ENCODE data around the gene HHATL.

Gene HHATL

GRCh38 chr3:42661593-42662022, 41.0 kb downstream of the HHATL start:
- no peak for TF ChIP-seq ZFX (IDR thresholded peaks at IDR 0.05; ENCODE audit: borderline replicate concordance)
- TF ChIP-seq CTCF (IDR thresholded peaks at IDR 0.05): no peak
- no peak overlapping the region for H3K27ac ChIP-seq

- no peak for TF ChIP-seq CTCF (IDR thresholded peaks at IDR 0.05)
- no peak for TF ChIP-seq ZFX (IDR thresholded peaks at IDR 0.05; ENCODE audit: borderline replicate concordance)
- no peak overlapping the region for H3K27ac ChIP-seq
These were observed 41.7 kb downstream of the HHATL start for GRCh38 chr3:42660898-42661297.

GRCh38 chr3:42660131-42660715, 42.4 kb downstream of the HHATL start:
- no peak for TF ChIP-seq ZFX (IDR thresholded peaks at IDR 0.05; ENCODE audit: borderline replicate concordance)
- TF ChIP-seq CTCF (IDR thresholded peaks at IDR 0.05): no peak
- H3K27ac ChIP-seq: no peak overlapping the region

- H3K27ac ChIP-seq: no peak overlapping the region
- TF ChIP-seq ZFX (IDR thresholded peaks at IDR 0.05; ENCODE audit: borderline replicate concordance): no peak
- no peak for TF ChIP-seq CTCF (IDR thresholded peaks at IDR 0.05)
These were observed 43.0 kb downstream of the HHATL start for GRCh38 chr3:42659451-42660130.

GRCh38 chr3:42658771-42659390, 43.7 kb downstream of the HHATL start:
- TF ChIP-seq CTCF (IDR thresholded peaks at IDR 0.05) (no peak), ZFX (IDR thresholded peaks at IDR 0.05; ENCODE audit: borderline replicate concordance) (no peak)
- H3K27ac ChIP-seq: no peak overlapping the region

GRCh38 chr3:42658091-42658770, 44.4 kb downstream of the HHATL start:
- TF ChIP-seq ZFX (IDR thresholded peaks at IDR 0.05; ENCODE audit: borderline replicate concordance) (no peak), CTCF (IDR thresholded peaks at IDR 0.05) (no peak)
- H3K27ac ChIP-seq: no peak overlapping the region
